Measurements from ENCODE around the gene PHKB. TPM values are rescaled to one million over a fixed set of nuclear protein-coding genes. Genes with fewer than 3 reads are reported as not detected.
"Not testable (repeated sequence)": the region's sequence is repeated elsewhere in the genome, so short reads cannot be mapped to it uniquely, and the experiment has no call there.

The PHKB gene
- total RNA-seq, 2 experiments from 2014 or later: 27.6 to 28.8 TPM

DNA sequence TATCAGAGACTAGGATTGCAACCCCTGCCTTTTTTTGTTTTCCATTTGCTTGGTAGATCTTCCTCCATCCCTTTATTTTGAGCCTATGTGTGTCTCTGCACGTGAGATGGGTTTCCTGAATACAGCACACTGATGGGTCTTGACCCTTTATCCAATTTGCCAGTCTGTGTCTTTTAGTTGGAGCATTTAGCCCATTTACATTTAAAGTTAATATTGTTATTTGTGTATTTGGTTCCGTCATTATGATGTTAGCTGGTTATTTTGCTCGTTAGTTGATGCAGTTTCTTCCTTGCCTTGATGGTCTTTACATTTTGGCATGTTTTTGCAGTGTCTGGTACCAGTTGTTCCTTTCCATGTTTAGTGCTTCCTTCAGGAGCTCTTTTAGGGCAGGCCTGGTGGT lies 220.4 kb downstream of the PHKB start:
- peaks cover 41% of the 10 kb centered on the region for H3K36me3 Mint-ChIP-seq
- H3K27ac Mint-ChIP-seq; H3K27me3 Mint-ChIP-seq; intact Hi-C loops (cut with micrococcal nuclease); DNase-seq; H3K9me3 Mint-ChIP-seq; H3K4me1 Mint-ChIP-seq (ENCODE audit: low read depth); POLR2A ChIA-PET; H3K4me3 Mint-ChIP-seq: not testable (repeated sequence)
- CTCF ChIA-PET: interaction anchor here (0.6 kb wide), 1 partner anchor 14 kb away, joined by 3 read pairs; no protein-coding TSS in a partner anchor

DNA sequence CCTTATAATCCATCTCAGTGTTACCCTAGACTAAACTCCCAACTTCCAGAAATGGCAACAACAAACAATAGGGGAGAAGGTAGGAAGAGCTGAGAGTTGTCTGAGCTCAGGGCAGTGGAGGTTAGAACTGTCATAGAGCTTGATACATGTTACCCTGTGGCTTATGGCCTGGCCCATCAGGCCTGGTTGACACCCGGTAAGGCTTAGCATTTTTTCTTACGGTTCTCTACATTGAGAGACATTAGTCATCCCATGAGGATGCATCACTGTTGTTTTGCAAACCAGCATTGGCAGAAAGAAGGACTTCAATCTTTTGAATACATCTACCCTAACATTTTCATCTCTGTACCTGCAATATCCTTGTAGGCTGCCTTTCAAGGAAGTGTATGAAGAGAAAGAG lies 226.6 kb downstream of the PHKB start:
- Mint-ChIP-seq H3K36me3 (peaks cover 38% of the 10 kb centered on the region), H3K9me3 (no peaks in the 10 kb centered on the region), H3K4me3 (no peak overlapping the region), H3K27me3 (no peaks in the 10 kb centered on the region), H3K27ac (no peak overlapping the region), H3K4me1 (ENCODE audit: low read depth) (no peaks in the 10 kb centered on the region)
- POLR2A ChIA-PET: no interaction called here
- CTCF ChIA-PET: no interaction called here
- no peak for DNase-seq
- intact Hi-C loops (cut with micrococcal nuclease): no loop called here

DNA sequence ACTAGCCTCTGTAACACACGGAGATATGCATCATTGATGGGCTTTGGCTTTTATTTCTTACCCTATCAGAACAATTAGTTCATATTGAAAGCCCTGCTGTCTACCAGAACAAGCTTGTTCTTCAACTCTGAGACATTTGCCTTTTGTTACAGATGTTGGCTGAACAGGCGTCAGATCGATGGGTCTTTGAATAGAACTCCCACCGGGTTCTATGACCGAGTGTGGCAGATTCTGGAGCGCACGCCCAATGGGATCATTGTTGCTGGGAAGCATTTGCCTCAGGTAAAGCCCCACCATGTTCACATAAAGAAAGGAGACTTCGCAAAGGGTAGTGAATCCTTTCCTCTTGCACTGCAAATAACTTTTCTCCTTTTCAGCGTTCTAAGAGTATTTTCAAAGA lies 232.1 kb downstream of the PHKB start:
- Mint-ChIP-seq H3K4me1 (ENCODE audit: low read depth) (no peaks in the 10 kb centered on the region), H3K9me3 (no peaks in the 10 kb centered on the region), H3K27ac (no peak overlapping the region), H3K27me3 (no peaks in the 10 kb centered on the region), H3K4me3 (no peak overlapping the region), H3K36me3 (peaks cover 69% of the 10 kb centered on the region)
- DNase-seq: no peak
- intact Hi-C loops (cut with micrococcal nuclease): no loop called here
- POLR2A ChIA-PET: no interaction called here
- CTCF ChIA-PET: interaction anchor here (0.6 kb wide), 1 partner anchor 655 kb away, joined by 3 read pairs; no protein-coding TSS in a partner anchor

DNA sequence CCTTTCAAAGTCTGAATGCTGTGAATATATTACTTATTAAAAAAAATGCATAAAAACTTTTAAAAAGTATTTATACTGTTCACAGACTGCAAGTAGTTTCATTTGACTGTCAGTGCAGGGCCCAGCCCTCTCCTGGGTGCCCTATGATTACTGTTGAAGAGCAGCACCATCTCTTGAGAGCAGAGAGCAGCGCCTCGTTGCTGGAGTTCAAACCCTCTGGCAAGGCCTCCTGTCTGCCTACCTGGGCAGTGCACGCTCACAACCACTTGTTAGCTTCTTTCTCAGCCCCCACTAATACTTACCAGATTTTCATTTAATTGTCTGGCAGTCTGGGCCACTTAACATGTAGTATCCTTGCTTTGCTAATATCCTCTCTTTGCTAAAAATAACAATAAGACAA lies 233.4 kb downstream of the PHKB start:
- Mint-ChIP-seq H3K4me3 (no peak overlapping the region), H3K27me3 (no peaks in the 10 kb centered on the region), H3K27ac (no peak overlapping the region), H3K4me1 (ENCODE audit: low read depth) (no peaks in the 10 kb centered on the region), H3K36me3 (peaks cover 70% of the 10 kb centered on the region), H3K9me3 (no peaks in the 10 kb centered on the region)
- DNase-seq: no peak
- ChIA-PET CTCF (no interaction called here), POLR2A (no interaction called here)
- intact Hi-C loops (cut with micrococcal nuclease): no loop called here

DNA sequence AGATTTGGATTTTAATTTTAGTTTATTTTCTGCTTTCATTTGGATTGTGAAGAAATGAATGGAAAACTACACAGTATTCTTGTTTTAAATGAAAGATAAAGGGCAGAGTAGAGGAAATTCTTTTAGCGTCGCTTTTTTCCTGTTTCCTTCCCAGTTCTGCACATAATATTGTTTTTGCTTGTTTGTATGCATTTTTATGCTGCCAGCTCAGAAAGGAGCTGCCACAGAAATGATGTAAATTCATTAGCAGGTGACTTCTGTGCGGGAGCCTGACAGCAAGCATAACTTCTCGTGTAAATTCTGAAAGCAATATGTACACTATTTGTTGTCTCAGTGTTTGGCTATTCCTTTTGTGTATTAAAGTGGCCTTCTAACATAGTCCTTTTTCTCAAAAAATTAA lies 234.6 kb downstream of the PHKB start:
- intact Hi-C loops (cut with micrococcal nuclease): no loop called here

DNA sequence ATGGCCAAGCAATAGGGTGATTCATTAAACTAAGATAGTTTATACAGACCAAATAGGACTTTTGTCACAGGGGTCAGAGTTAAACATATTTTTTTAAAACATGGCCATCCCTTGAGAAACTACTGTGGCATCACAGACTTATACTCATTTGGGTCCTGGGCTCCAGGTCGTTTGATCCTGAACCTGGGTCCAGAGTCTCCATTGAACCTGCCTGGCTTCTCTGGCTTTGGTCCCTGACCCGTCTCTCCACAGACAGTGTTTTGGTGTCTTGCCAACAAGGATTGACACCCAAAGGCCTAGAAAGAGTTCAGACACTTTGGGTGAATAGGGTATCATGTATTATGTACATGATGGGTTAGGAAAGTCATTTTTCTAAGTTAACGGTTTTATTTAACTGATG lies 236.7 kb downstream of the PHKB start:
- intact Hi-C loops (cut with micrococcal nuclease): no loop called here
- no peak overlapping the region for H3K27ac Mint-ChIP-seq
- ChIA-PET CTCF (interaction anchor here (0.8 kb wide), 1 partner anchor 181 kb away, joined by 3 read pairs; no protein-coding TSS in a partner anchor), POLR2A (no interaction called here)
- no peak for DNase-seq
- H3K9me3 Mint-ChIP-seq: no peaks in the 10 kb centered on the region
- peaks cover 57% of the 10 kb centered on the region for H3K36me3 Mint-ChIP-seq
- H3K4me1 Mint-ChIP-seq (ENCODE audit: low read depth): no peaks in the 10 kb centered on the region
- H3K27me3 Mint-ChIP-seq: no peaks in the 10 kb centered on the region
- no peak overlapping the region for H3K4me3 Mint-ChIP-seq

More for the DNA sequence above, 234.6 kb downstream of the PHKB start:
- Mint-ChIP-seq H3K9me3 (no peaks in the 10 kb centered on the region), H3K4me1 (ENCODE audit: low read depth) (no peaks in the 10 kb centered on the region), H3K27ac (no peak overlapping the region), H3K27me3 (no peaks in the 10 kb centered on the region), H3K4me3 (no peak overlapping the region), H3K36me3 (peaks cover 64% of the 10 kb centered on the region)
- DNase-seq: no peak
- CTCF ChIA-PET: no interaction called here
- POLR2A ChIA-PET: no interaction called here

DNA sequence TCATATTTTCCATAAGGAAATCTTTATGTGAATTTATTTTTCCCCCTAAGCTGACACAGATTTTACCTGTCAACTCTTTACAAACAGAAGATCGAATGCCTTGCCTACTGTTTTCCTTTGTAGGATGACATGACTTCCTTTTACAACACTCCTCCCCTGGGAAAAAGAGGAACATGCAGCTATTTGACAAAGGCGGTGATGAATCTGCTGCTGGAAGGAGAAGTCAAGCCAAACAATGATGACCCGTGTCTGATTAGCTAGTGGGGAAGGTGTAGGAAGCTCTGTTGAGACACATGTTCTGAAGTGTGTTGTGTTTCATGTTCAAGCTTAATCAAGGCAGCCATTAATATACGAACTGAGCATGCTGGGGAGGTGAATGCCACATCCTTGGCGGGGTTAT lies 238.0 kb downstream of the PHKB start:
- DNase-seq: no peak
- Mint-ChIP-seq H3K4me1 (ENCODE audit: low read depth) (no peaks in the 10 kb centered on the region), H3K27ac (no peak overlapping the region), H3K9me3 (no peaks in the 10 kb centered on the region), H3K36me3 (peaks cover 47% of the 10 kb centered on the region), H3K27me3 (no peaks in the 10 kb centered on the region), H3K4me3 (no peak overlapping the region)
- intact Hi-C loops (cut with micrococcal nuclease): no loop called here
- ChIA-PET POLR2A (interaction anchor here (0.5 kb wide), 1 partner anchor 1044 kb away, joined by 3 read pairs; no protein-coding TSS in a partner anchor), CTCF (interaction anchor here (1.4 kb wide), 1 partner anchor 11 kb away, joined by 3 read pairs; no protein-coding TSS in a partner anchor)

DNA sequence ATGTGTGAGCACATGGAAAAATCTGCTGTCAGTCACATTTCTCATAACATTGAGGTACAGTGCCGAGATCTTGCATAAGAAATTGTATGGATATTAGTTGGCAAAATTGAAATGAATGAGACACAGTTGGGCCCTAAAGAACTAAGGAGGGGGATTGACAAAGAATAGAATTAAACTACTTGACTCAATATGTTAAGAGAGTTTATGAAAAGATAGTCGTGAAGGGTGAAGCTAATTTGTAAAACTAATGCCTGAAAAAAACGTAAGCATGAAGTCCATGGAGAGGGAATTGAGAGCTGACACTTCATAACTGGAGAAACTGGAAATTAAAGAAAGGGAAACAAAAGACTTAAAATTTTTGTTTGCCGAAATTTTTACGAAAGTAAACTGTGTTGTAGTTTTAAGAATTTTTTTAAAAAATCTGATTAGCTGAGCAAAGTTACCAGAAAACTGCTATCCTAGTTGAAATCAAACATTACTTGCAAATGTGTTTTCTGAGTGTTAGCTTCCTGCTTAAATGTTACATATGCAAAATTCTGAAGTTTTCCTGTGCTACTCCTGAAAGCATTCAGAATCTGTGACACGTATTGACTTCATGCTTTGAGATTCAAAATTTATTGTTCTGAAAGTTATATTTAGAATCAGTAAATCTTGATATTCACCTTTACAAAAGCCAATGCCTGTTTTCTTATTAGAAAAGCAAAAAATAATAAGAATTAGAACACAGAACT lies 239.9 kb downstream of the PHKB start:
- intact Hi-C loops (cut with micrococcal nuclease): no loop called here
- POLR2A ChIA-PET: no interaction called here
- Mint-ChIP-seq H3K9me3 (no peaks in the 10 kb centered on the region), H3K36me3 (peaks cover 36% of the 10 kb centered on the region), H3K27me3 (no peaks in the 10 kb centered on the region), H3K27ac (no peak overlapping the region), H3K4me3 (no peak overlapping the region), H3K4me1 (ENCODE audit: low read depth) (no peaks in the 10 kb centered on the region)
- CTCF ChIA-PET: interaction anchor here (0.7 to 1.3 kb wide), 3 partner anchors 99 to 560 kb away, joined by 3 read pairs; no protein-coding TSS in a partner anchor
- DNase-seq: no peak

DNA sequence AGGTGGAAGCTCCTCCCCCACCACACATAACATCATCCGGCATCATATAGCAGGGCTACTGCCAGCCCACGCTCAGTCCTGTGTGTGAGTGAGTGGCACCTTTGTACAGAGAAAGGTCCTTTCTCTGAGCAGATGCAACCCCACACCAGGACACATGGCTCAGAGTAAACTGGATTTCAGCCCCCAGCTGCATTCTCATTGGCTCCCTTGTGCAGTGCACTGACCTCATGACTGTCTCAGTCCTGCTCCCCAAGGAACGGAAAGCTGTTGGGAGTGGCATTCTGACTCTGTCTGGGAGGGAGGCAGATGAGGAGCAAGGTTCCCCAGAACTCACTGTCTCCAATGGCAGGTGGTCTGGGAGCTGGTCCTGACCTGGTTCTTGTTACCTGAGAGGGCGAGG lies 244.1 kb downstream of the PHKB start:
- Mint-ChIP-seq H3K9me3 (no peaks in the 10 kb centered on the region), H3K4me3 (no peak overlapping the region), H3K27ac (no peak overlapping the region), H3K36me3 (peaks cover 7% of the 10 kb centered on the region), H3K27me3 (no peaks in the 10 kb centered on the region), H3K4me1 (ENCODE audit: low read depth) (no peaks in the 10 kb centered on the region)
- DNase-seq: no peak
- intact Hi-C loops (cut with micrococcal nuclease): no loop called here
- CTCF ChIA-PET: no interaction called here
- POLR2A ChIA-PET: no interaction called here

DNA sequence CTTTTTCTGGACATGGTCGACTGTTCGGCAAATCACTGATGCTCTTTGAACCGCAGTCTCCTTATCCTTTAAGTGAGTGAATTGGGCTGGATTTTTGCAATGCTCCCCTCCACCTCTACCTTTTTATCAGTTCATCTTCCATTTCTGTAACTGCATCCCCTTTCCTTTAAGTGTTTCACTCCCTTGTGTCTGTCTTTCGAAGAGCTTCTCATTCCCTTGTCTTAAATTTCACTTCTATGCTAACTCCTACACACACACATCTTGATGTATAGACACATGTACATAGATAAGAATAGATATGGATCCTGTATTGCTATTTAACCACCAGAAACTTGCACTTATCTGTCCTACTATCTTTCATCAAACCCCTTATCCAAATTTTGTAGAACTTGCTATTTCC lies 250.7 kb downstream of the PHKB start:
- H3K9me3 Mint-ChIP-seq: no peaks in the 10 kb centered on the region
- no peak overlapping the region for H3K27ac Mint-ChIP-seq
- no peaks in the 10 kb centered on the region for H3K36me3 Mint-ChIP-seq
- ChIA-PET CTCF (no interaction called here), POLR2A (no interaction called here)
- no peak overlapping the region for H3K4me3 Mint-ChIP-seq
- peaks cover 6% of the 10 kb centered on the region for H3K4me1 Mint-ChIP-seq (ENCODE audit: low read depth)
- DNase-seq: no peak
- intact Hi-C loops (cut with micrococcal nuclease): no loop called here
- H3K27me3 Mint-ChIP-seq: peaks cover 5% of the 10 kb centered on the region

DNA sequence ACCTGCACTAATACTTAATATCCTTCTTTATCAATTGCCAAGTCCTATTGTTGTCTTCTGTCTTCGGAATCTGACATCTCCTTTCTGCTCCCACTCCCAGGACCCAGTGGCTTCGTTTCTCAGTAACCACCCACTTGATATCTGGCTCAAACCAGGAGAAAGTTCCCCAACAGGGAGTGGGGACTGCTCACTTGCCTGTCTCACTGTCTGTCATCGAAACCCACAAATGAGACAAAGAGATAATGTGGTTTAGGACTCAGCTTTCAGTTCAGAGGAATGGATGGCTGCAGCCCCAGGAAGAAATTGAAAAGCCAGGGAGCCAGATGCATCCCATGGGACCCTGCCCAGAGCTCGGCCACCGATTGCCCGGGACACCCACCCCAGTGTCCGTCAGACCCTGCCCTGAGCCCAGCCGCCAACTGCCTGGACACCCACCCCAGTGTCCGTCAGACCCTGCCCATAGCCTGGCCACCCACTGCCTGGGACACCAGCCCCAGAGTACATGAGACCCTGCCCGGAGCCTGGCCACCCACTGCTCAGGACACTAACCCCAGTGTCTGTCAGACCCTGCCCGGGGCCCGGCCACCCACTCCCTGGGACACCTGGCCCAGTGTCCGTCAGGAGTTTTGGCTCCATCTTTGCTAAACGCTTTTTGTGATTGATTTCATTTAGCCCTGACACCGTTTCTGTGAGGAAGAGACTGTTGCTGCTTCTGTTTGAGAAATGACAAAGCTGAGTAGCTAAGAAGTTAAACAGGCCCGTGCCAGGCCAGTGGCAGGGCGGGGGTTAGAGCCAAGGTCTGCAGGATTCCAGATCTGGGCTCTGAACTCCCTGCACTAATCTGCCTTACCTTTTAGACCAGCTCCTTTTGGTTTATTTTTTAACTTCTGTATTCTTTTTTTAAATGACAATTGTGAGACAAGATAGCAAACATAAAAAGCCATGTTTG lies 251.4 kb downstream of the PHKB start:
- no peak overlapping the region for H3K27ac Mint-ChIP-seq
- POLR2A ChIA-PET: no interaction called here
- intact Hi-C loops (cut with micrococcal nuclease): loop anchor here (1.0 kb wide), 1 partner anchor 20 kb away; no protein-coding TSS in a partner anchor

DNA sequence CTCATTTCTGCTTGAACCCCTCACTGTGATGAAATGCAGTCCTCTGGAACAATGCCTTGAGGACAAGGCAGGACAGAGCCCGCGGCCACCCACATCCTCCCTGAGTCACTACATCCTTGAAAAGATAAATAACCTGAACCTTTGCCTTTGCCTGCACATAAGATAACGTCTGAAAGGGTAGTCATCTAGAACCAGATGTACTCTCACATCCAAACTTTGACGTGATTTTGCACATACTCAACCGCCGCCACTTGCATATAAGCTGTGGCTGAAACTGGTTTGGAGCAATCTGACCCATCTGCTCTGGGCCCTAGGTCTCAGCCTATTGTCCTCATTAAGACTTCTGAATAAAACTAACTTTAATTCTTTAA lies 252.1 kb downstream of the PHKB start:
- DNase-seq: peak; percentile 60

More for the DNA sequence above, 251.4 kb downstream of the PHKB start:
- DNase-seq: no peak
- H3K4me1 Mint-ChIP-seq (ENCODE audit: low read depth): peaks cover 6% of the 10 kb centered on the region
- H3K36me3 Mint-ChIP-seq: no peaks in the 10 kb centered on the region
- CTCF ChIA-PET: no interaction called here
- H3K27me3 Mint-ChIP-seq: peaks cover 5% of the 10 kb centered on the region
- no peaks in the 10 kb centered on the region for H3K9me3 Mint-ChIP-seq
- no peak overlapping the region for H3K4me3 Mint-ChIP-seq

More for the DNA sequence above, 252.1 kb downstream of the PHKB start:
- Mint-ChIP-seq H3K36me3 (no peaks in the 10 kb centered on the region), H3K4me3 (no peak overlapping the region), H3K9me3 (no peaks in the 10 kb centered on the region), H3K27ac (no peak overlapping the region), H3K27me3 (peaks cover 5% of the 10 kb centered on the region), H3K4me1 (ENCODE audit: low read depth) (peaks cover 6% of the 10 kb centered on the region)
- intact Hi-C loops (cut with micrococcal nuclease): loop anchor here (1.0 kb wide), 1 partner anchor 19 kb away; no protein-coding TSS in a partner anchor
- CTCF ChIA-PET: no interaction called here
- POLR2A ChIA-PET: no interaction called here
